ENCODE measurements around the gene GPR4.

Gene GPR4

GRCh38 chr19:45587873-45588272 lies 14.1 kb downstream of the GPR4 start:
- no peaks in the 10 kb centered on the region for H3K36me3 ChIP-seq (replicated peaks in 1 of 2; ENCODE audit: control insufficient read depth in 2 of 2, insufficient read depth in 2 of 2, low read length in 2 of 2)
- H3K23ac ChIP-seq (ENCODE audit: low read depth, low read length, poor library complexity), result peak overlapping the region; percentile 27
- no peak overlapping the region for H3K14ac ChIP-seq (ENCODE audit: low read length)
- H2AK5ac ChIP-seq (ENCODE audit: low read depth, low read length), result peak overlapping the region; percentile 93
- H3K4ac ChIP-seq (ENCODE audit: low read length), result no peak overlapping the region
- H4K91ac ChIP-seq (ENCODE audit: low read depth, low read length, poor library complexity), result no peak overlapping the region
- H3K9me3 ChIP-seq (replicated peaks in 1 of 2; ENCODE audit: control insufficient read depth in 2 of 2, insufficient read depth in 1 of 2, low read depth in 1 of 2, low read length in 2 of 2), result peaks cover 0 to 4% of the 10 kb centered on the region in 2 donors
- DNase-seq (ENCODE audit: low spot score), result no peak
- peak overlapping the region; percentile 83 for H2BK15ac ChIP-seq (ENCODE audit: low read length)
- peaks cover 2 to 13% (median 4%) of the 10 kb centered on the region in 3 experiments for H3K27me3 ChIP-seq (ENCODE audit: control insufficient read depth in 3 of 3, insufficient read depth in 3 of 3, low read depth in 1 of 3, low read length in 3 of 3)
- peak overlapping the region; percentile 78 for H4K8ac ChIP-seq (ENCODE audit: low read depth, low read length)
- H3K27ac ChIP-seq (replicated peaks; ENCODE audit: low read length), result no peak overlapping the region
- H3K18ac ChIP-seq (ENCODE audit: low read length), result peak overlapping the region; percentile 62
- peak overlapping the region; percentile 30 for H3K9ac ChIP-seq (ENCODE audit: low read depth, low read length, poor library complexity)
- H3K4me3 ChIP-seq (ENCODE audit: low read length in 2 of 2), result no peak overlapping the region
- no peak overlapping the region for H3K4me2 ChIP-seq (ENCODE audit: insufficient read depth, low read length, poor library complexity, severe bottlenecking)
- H3K4me1 ChIP-seq (ENCODE audit: control insufficient read depth in 2 of 2, insufficient read depth in 1 of 2, low read depth in 1 of 2, low read length in 2 of 2), result peaks cover 0 to 2% of the 10 kb centered on the region in 2 donors
- WGBS, 2 donors (ENCODE audit: extremely low coverage in 2 of 2, insufficient read length in 2 of 2, insufficient replicate concordance in 1 of 2), result no CpG with 5 or more reads among the region's 4 CpGs
- H3K79me1 ChIP-seq (ENCODE audit: low read depth, low read length), result peaks cover 2% of the 10 kb centered on the region
- no peak overlapping the region for H2BK5ac ChIP-seq (ENCODE audit: low read length)
- no peak overlapping the region for H2BK120ac ChIP-seq (ENCODE audit: low read depth, low read length)
- H2AFZ ChIP-seq (ENCODE audit: low read length), result peak overlapping the region; percentile 73
- peak overlapping the region; percentile 8 for H2BK12ac ChIP-seq (ENCODE audit: low read length)

DNA sequence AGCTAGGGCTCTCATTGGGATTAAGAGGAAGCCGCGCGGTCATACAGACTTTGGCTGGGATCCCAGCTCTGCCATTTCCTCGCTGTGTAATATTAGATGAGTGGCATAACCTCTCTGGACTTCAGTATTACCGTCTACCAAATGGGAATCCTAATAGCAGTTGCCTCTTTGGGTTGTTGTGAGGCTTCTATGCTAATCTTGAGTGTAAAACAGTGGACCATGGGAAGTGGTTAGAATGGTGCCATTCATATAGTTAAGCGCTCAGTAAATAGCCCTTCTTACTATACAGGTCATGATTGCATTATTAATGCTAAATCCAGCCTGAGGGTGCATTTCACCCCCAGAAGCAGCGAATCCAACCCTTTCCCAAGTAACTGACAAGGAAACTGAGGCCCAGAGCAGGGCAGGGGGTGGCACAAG lies 16.8 kb downstream of the GPR4 start:
- no CpG with 5 or more reads among the region's 7 CpGs for WGBS, 2 donors (ENCODE audit: extremely low coverage in 2 of 2, insufficient read length in 2 of 2, insufficient replicate concordance in 1 of 2)
- no peak overlapping the region for H3K9ac ChIP-seq (ENCODE audit: low read depth, low read length, poor library complexity)

GRCh38 chr19:45584332-45585157 lies 17.5 kb downstream of the GPR4 start, which contains the start of gene OPA3:
OPA3 (minus strand) TSS chr19:45584802; CDS start chr19:45584764, 38 bp downstream.
- Histone ChIP-seq H2BK120ac (ENCODE audit: low read depth, low read length) (no peak within 1 kb of the TSS), H4K8ac (ENCODE audit: low read depth, low read length) (no peak within 1 kb of the TSS), H3K4ac (ENCODE audit: low read length) (no peak within 1 kb of the TSS), H3K9me3 (replicated peaks in 1 of 2; ENCODE audit: control insufficient read depth in 2 of 2, insufficient read depth in 1 of 2, low read depth in 1 of 2, low read length in 2 of 2) (no peaks in the 10 kb centered on the region), H2BK12ac (ENCODE audit: low read length) (no peak within 1 kb of the TSS), H3K27ac (replicated peaks; ENCODE audit: low read length) (peak within 1 kb of the TSS; percentile 93), H4K91ac (ENCODE audit: low read depth, low read length, poor library complexity) (no peak within 1 kb of the TSS), H3K4me3 (ENCODE audit: low read length in 2 of 2) (peak within 1 kb of the TSS; percentile 78 to 92), H2BK5ac (ENCODE audit: low read length) (peak within 1 kb of the TSS; percentile 99), H3K23ac (ENCODE audit: low read depth, low read length, poor library complexity) (peak within 1 kb of the TSS; percentile 96), H2AK5ac (ENCODE audit: low read depth, low read length) (peak within 1 kb of the TSS; percentile 1), H3K79me1 (ENCODE audit: low read depth, low read length) (peaks cover 4% of the 10 kb centered on the region), H3K4me1 (ENCODE audit: control insufficient read depth in 2 of 2, insufficient read depth in 1 of 2, low read depth in 1 of 2, low read length in 2 of 2) (no peaks in the 10 kb centered on the region), H3K9ac (ENCODE audit: low read depth, low read length, poor library complexity) (peak within 1 kb of the TSS; percentile 96), H2AFZ (ENCODE audit: low read length) (peak within 1 kb of the TSS; percentile 93), H3K36me3 (replicated peaks in 1 of 2; ENCODE audit: control insufficient read depth in 2 of 2, insufficient read depth in 2 of 2, low read length in 2 of 2) (peaks cover 0 to 3% of the 10 kb centered on the region in 2 donors), H2BK15ac (ENCODE audit: low read length) (no peak within 1 kb of the TSS), H3K4me2 (ENCODE audit: insufficient read depth, low read length, poor library complexity, severe bottlenecking) (peak within 1 kb of the TSS; percentile 66), H3K18ac (ENCODE audit: low read length) (peak within 1 kb of the TSS; percentile 100), H3K27me3 (ENCODE audit: control insufficient read depth in 3 of 3, insufficient read depth in 3 of 3, low read depth in 1 of 3, low read length in 3 of 3) (no peaks in the 10 kb centered on the region), H3K14ac (ENCODE audit: low read length) (no peak within 1 kb of the TSS)
- WGBS, 2 donors (ENCODE audit: extremely low coverage in 2 of 2, insufficient read length in 2 of 2, insufficient replicate concordance in 1 of 2), result no CpG with 5 or more reads among the region's 63 CpGs
- DNase-seq (ENCODE audit: low spot score), result peak; percentile 99

More for the DNA sequence above, 16.8 kb downstream of the GPR4 start:
- Histone ChIP-seq H3K27ac (replicated peaks; ENCODE audit: low read length) (no peak overlapping the region), H3K79me1 (ENCODE audit: low read depth, low read length) (peaks cover 4% of the 10 kb centered on the region), H2BK12ac (ENCODE audit: low read length) (no peak overlapping the region), H3K9me3 (replicated peaks in 1 of 2; ENCODE audit: control insufficient read depth in 2 of 2, insufficient read depth in 1 of 2, low read depth in 1 of 2, low read length in 2 of 2) (no peaks in the 10 kb centered on the region), H4K91ac (ENCODE audit: low read depth, low read length, poor library complexity) (no peak overlapping the region), H3K4me3 (ENCODE audit: low read length in 2 of 2) (peak overlapping the region; percentile 69 to 78), H2BK5ac (ENCODE audit: low read length) (no peak overlapping the region), H3K36me3 (replicated peaks in 1 of 2; ENCODE audit: control insufficient read depth in 2 of 2, insufficient read depth in 2 of 2, low read length in 2 of 2) (peaks cover 0 to 3% of the 10 kb centered on the region in 2 donors), H3K18ac (ENCODE audit: low read length) (peak overlapping the region; percentile 15), H2BK15ac (ENCODE audit: low read length) (no peak overlapping the region), H2AK5ac (ENCODE audit: low read depth, low read length) (no peak overlapping the region), H2AFZ (ENCODE audit: low read length) (peak overlapping the region; percentile 90), H3K4ac (ENCODE audit: low read length) (no peak overlapping the region), H4K8ac (ENCODE audit: low read depth, low read length) (no peak overlapping the region), H2BK120ac (ENCODE audit: low read depth, low read length) (no peak overlapping the region), H3K27me3 (ENCODE audit: control insufficient read depth in 3 of 3, insufficient read depth in 3 of 3, low read depth in 1 of 3, low read length in 3 of 3) (no peaks in the 10 kb centered on the region), H3K4me2 (ENCODE audit: insufficient read depth, low read length, poor library complexity, severe bottlenecking) (peak overlapping the region; percentile 58), H3K14ac (ENCODE audit: low read length) (no peak overlapping the region), H3K23ac (ENCODE audit: low read depth, low read length, poor library complexity) (no peak overlapping the region), H3K4me1 (ENCODE audit: control insufficient read depth in 2 of 2, insufficient read depth in 1 of 2, low read depth in 1 of 2, low read length in 2 of 2) (no peaks in the 10 kb centered on the region)
- no peak for DNase-seq (ENCODE audit: low spot score)

DNA sequence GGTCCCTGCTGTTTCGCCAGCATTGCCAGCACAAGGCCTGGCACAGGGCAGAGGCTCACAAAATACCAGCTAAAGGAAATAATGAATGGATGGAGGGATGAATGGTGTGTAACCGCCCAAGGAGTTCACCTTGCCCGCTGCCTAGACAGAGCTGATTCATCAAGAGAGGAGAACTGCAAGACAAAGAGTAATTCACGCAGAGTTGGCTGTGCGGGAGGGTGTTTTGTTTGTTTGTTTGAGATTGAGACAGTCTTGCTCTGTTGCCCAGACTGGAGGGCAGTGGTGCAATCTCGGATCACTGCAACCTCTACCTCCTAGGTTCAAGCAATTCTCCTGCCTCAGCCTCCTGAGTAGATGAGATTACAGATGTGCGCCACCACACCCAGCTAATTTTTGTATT lies 20.4 kb downstream of the GPR4 start:
- H3K18ac ChIP-seq (ENCODE audit: low read length), result no peak overlapping the region
- H3K4ac ChIP-seq (ENCODE audit: low read length), result no peak overlapping the region
- peaks cover 0 to 3% of the 10 kb centered on the region in 2 donors for H3K4me1 ChIP-seq (ENCODE audit: control insufficient read depth in 2 of 2, insufficient read depth in 1 of 2, low read depth in 1 of 2, low read length in 2 of 2)
- no peak overlapping the region for H3K4me3 ChIP-seq (ENCODE audit: low read length in 2 of 2)
- no peak overlapping the region for H3K4me2 ChIP-seq (ENCODE audit: insufficient read depth, low read length, poor library complexity, severe bottlenecking)
- no peak overlapping the region for H3K27ac ChIP-seq (replicated peaks; ENCODE audit: low read length)
- no peak overlapping the region for H3K9ac ChIP-seq (ENCODE audit: low read depth, low read length, poor library complexity)
- no peak overlapping the region for H3K23ac ChIP-seq (ENCODE audit: low read depth, low read length, poor library complexity)
- WGBS, 2 donors (ENCODE audit: extremely low coverage in 2 of 2, insufficient read length in 2 of 2, insufficient replicate concordance in 1 of 2), result no CpG with 5 or more reads among the region's 7 CpGs
- peaks cover 4% of the 10 kb centered on the region for H3K79me1 ChIP-seq (ENCODE audit: low read depth, low read length)
- DNase-seq (ENCODE audit: low spot score), result no peak
- H2BK15ac ChIP-seq (ENCODE audit: low read length), result no peak overlapping the region
- H4K91ac ChIP-seq (ENCODE audit: low read depth, low read length, poor library complexity), result no peak overlapping the region
- no peak overlapping the region for H3K14ac ChIP-seq (ENCODE audit: low read length)
- no peak overlapping the region for H2BK120ac ChIP-seq (ENCODE audit: low read depth, low read length)
- H2AFZ ChIP-seq (ENCODE audit: low read length), result no peak overlapping the region
- H2AK5ac ChIP-seq (ENCODE audit: low read depth, low read length), result no peak overlapping the region
- no peaks in the 10 kb centered on the region for H3K9me3 ChIP-seq (replicated peaks in 1 of 2; ENCODE audit: control insufficient read depth in 2 of 2, insufficient read depth in 1 of 2, low read depth in 1 of 2, low read length in 2 of 2)
- no peaks in the 10 kb centered on the region for H3K27me3 ChIP-seq (ENCODE audit: control insufficient read depth in 3 of 3, insufficient read depth in 3 of 3, low read depth in 1 of 3, low read length in 3 of 3)
- H4K8ac ChIP-seq (ENCODE audit: low read depth, low read length), result no peak overlapping the region
- no peak overlapping the region for H2BK5ac ChIP-seq (ENCODE audit: low read length)
- H2BK12ac ChIP-seq (ENCODE audit: low read length), result no peak overlapping the region
- peaks cover 0 to 3% of the 10 kb centered on the region in 2 donors for H3K36me3 ChIP-seq (replicated peaks in 1 of 2; ENCODE audit: control insufficient read depth in 2 of 2, insufficient read depth in 2 of 2, low read length in 2 of 2)

Data from neuronal stem cell (in vitro differentiated cells).